NCI-H1048 (cell line): Measurements from ENCODE around the gene PROP1.
"Not testable (repeated sequence)": the region's sequence is repeated elsewhere in the genome, so short reads cannot be mapped to it uniquely, and the experiment has no call there.

Source experiments
- DNase-seq: peaks from one replicate; lab custom pipeline; 2025; lab: John Stamatoyannopoulos, UW

PROP1 gene

DNA sequence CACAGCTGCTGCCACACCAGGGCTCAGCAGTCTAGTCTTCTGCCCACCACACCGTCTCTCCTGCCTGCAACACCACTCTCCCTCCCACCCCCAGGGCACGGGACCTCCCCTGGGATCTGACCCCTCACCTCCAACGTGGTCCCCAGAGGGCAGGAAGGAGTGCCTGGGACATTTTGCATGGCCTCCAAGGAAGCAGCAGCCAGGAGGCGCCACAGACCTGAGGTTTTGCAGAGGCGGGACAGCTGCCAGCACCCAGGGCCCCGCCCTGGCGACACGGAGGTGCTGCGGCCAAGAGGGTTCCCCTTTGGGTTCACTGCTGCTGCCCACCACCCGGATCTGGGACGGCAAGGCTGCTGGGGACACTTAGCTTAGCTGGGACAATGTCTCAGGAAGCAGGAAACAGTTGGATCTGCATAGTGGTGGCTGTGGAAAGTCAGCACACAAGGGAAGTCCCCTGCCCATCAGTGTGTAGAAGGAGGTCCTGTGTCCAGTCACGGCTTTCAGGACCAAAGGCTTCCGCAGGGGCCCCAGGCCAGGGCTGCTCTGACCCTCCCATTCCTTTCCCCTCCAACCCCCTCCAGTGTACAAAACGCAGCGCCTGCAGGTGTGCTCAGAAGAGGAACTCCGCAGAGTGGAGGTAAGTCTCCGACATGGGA, 13.8 kb downstream of the PROP1 start:
- no peak for DNase-seq

DNA sequence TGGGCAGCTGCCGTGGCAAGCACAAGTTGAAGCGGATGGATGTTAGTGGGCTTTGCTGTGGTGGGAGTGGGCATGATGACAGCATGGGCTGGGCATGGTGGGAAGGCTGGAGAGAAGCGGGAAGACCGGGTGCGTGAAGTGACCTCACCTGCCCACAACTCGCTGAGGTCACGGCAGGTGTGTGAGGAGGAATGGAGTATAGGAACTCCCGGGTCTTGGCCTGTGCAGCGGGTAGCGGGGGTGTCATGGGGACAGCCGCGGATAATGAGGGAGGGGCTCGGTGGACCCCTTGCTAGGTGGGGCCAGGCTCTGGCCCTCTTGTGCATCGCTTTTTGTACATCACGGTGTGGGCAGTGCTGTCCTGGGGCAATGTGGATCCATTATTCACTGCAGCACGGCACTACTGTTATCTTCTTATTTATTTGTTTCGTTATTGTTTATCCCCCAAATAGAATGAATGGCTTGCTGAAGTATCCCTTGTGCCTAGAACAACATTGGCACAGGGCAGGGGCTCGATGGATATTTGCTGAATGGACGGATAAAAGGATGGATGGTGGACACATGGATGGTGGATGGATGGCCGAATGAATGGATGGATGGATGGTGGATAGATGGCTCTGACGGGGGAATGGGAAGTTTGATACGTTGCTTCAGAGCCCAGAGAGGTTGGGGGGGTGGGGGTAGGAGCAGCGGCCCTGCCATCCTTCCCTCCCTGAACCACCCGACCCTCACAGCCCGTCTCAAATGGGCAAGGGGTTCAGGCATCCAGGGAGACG, 14.6 kb downstream of the PROP1 start:
- DNase-seq, result no peak

DNA sequence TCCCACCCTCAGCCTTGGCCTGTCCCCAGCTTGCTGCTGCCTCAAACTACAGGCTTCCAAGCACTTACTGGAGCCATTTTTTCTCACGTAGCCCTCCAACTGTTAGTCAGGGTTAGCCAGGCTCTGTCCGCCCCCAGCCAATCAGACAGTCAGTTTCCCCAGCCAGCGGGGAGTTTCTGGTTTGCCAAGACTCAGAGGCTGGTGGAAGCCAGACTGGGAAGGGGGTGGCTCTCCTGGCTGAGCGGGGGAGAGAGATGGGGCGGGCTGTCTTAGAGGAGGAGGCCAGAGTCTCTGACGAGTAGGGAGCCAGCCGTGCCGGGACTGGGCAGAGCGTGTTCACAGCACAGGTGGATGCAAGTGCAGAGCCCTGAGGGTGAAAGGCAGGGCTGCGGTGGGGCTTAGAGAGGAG, 15.3 kb downstream of the PROP1 start:
- DNase-seq, result no peak

DNA sequence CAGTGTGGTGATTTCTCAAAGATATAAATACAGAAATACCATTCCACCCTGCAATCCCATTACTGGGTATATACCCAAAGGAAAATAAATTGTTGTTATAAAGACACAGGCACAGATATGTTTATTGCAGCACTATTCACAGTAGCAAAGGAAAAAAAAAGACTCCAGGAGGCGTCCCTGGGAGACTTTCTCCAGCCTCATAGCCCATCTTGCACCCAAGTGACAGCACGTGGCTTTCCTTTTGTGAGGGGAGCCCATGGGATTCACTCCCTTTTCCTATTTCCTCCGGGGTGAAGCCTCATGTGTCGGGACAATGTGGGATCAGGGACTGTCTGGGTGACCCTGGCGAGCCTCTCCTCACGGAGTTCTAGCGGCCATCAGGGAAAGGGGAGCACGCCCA, 18.4 kb downstream of the PROP1 start:
- DNase-seq, result not testable (repeated sequence)

DNA sequence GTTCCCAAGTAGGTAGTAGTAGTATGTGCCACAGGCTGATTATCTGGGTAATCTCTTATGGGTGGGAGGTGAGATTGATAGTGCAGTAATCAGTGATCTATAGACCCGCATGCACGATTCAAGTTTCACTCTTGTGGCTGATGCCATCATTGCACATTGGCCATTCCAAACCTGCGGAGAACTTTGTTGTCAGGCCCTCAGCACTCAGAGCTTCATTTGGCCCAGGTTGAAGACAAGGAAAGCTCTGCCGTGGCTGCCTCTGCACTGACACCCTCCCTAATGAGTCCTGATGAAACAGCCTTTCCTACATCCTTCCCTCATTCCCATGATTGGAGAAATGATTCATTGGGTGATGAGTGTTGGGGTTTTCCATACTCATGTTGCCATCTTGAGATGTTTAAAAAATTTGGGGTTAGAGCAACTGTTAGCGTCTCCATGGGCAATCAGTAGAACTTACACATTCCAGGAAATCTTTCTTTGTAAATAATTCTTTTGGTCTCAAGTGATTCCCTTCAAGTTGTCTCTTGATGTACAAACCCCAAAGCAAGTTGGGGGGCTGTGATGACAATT, 22.9 kb downstream of the PROP1 start:
- DNase-seq, result no peak

DNA sequence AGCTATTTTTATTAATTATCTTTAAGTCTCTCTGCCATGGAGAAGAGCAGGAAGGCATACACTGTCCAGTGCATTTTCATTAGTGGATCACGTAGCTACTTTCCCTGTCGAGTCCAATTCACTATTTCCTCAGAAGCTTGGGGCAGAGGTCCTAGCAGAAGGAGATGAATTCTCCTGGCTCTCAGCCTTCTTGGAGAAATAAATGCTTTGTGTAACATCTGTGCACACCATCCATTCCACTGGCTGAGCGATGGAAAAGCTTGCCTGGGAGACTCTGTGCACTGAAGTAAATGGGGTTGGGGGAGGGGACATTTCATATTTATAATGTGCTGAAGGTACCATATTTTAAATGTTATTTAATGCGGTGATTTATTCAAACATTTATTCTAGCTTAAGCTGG, 23.4 kb downstream of the PROP1 start:
- DNase-seq, result no peak

DNA sequence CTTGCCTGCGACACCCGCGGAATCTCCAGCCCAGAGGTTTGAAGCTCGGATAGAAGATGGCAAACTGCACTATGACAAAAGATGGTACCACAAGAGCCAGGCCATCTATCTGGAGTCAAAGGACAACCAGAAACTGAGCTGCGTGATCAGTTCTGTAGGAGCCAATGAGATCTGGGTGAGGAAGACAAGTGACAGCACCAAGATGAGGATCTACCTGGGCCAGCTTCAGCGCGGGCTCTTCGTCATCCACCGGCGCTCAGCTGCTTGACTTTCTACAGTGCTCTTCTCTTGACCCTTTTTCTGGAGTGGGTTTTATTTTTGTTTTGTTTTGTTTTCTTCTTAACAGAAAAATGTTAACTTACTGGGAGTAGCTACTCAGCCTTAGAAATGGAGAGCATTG, 24.0 kb downstream of the PROP1 start:
- DNase-seq, result not testable (repeated sequence)

DNA sequence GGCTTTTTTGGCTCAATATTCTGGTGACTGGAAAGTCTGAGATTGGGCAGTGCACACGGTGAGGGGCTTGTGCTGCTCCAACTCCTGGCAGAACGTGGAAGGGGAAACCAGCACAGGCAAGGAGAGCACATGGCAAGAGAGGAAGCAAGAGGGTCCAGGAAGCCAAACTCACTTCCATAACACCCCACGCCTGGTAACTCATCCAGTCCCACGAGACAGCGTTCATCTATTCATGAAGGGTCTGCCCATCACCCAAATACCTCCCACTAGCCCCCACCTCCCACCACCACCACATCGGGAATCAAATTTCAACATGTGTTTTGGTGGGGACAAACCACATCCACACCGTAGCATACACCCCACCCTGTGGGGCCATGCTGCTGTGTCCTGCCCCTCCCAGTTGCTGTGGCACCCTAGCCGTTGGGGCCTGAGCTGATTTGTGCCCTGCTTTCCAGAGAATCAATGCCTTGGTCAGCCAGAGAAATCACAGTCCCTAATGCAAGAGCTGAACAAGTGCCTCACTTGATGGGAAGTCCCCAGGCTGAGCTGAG, 27.3 kb downstream of the PROP1 start:
- DNase-seq, result no peak

DNA sequence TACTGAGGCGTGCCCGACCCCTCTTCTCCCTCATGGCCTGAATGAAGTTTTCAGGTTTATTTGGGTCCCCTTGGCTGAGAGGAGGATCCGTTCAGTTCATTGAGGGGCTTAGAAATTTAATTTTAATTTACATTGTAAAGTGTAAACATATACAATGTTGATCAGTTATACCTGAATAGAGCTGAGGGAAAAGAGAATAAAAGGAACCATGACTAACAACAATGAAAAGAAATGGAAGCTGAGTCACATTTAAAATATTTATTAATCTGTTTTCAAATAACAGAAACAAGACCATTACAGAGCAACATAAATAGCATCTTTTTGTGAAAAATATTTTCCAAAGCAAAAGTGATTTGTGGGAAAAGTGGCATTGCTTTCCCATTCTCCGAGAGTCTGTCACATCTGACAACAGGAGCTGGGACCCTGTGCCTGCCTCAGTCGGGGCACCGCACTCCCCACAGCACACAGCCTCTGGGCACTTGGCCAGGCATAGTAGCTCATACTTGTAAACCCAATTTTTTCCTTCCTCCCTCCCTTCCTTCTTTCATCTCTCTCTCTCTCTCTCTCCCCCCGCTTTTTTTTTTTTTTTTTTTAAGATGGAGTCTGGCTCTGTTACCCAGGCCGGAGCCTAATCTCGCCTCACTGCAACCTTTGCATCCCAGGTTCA, 28.7 kb downstream of the PROP1 start:
- no peak for DNase-seq

DNA sequence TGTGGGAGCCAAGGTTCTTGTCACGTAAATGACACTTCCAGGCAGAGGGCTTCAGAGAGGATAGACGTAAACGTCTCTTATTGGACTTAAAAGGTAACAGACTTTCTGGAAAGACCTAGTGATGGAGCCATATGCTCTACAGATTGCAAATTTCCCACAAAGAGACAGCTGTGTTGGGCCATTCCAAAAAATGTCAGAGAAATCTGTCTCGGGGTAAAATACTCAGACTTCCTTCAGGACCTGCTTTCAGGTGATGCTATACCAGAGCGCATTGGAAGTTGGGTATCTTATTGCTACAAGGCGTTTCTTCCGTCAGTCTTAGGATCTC, 29.2 kb downstream of the PROP1 start:
- DNase-seq, result no peak

DNA sequence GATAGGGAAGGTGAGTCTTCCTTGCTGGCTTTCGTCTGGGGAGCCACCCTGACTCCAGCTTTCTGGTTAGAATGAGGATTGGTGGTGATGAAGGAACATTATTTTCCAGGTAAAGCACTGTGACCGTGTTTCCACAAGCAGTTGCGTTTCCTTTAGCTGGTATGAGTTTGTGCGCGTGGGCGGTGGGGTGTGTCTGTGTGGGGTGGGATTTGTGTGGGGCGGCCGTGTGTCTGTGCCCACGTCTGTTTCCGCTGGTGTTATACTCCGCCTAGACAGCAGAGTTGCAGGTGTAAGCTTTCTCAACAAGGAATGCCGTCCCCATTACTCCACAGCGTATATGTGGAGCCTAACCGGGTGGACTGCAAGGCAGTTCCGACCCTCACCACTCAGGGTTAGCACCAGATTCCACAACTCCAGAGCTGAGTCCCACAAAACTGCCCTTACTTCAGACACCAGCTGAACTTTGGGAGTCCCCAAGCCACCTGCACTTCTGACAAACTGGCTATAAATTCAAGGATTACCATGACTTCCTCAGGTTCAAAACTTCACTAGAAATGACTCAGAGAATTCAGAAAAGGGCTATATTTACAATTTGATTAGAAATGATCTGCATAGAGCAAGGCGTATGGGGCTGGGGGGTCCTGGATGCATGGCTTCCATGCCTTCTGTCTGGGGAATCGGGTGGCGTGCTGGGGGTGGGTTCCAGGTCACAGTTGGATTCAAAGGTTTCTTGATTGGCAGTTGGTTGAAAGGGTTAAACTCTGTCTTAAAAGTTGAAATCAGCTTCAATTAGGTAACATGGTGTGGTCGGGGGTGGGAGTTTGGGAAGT, 29.8 kb downstream of the PROP1 start:
- DNase-seq, result no peak

DNA sequence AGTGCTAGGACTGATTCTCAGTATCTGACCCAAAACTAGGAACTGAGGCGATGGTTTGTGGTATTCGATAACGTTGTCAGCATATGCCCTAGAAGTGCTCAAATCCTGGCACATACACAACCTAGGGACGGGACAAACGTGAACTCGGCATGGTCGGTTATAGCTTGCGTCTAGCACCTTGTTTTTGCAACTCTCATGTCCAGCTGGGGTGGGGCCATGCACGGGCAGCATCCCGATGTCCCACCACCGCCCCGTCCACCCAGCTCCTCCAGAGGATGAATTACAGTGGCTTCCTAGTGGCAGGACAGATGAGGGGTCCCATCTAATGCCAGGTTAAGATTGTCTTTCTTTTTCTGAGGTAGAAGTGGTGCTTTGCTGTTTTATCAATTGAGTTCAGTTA, 31.6 kb downstream of the PROP1 start:
- no peak for DNase-seq

DNA sequence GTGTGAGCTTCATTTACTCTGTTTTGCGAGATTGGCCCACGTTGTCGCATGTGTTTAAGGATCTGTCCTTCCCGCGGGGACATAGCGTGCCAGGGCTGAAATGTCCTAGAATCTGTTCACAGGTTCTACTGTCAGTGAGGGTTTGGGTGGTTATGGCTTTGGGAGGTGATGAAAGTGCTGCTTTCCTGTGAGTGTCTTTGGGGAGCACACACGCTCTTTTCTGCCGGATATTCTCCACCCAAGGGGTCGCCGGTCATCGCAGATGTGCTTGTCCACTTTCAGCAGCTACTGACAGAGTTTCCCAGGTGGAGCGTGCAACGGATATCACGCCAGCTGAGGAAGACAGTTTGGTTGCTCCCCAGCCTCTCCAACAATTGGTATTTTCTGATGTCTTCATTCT, 32.1 kb downstream of the PROP1 start:
- DNase-seq, result no peak

DNA sequence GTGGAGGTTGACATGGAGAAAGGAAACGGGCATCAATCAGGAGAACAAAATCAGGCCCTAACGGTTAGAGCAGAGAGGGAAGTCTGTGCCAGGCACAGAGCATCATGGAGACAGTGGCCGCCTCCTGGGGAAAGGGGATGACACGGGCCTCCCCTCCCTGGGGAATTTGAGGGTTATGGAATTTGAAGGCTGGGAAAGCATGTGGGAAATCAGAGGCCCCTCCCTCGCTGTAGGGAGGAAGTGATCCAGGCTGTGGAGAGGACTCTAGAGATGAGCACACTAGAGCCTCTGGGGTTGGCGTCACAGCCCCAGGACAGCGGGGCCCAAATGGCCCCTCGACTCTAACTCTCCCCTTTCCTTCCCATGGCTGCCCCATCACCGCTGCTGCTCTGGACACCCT, 36.7 kb downstream of the PROP1 start:
- no peak for DNase-seq

DNA sequence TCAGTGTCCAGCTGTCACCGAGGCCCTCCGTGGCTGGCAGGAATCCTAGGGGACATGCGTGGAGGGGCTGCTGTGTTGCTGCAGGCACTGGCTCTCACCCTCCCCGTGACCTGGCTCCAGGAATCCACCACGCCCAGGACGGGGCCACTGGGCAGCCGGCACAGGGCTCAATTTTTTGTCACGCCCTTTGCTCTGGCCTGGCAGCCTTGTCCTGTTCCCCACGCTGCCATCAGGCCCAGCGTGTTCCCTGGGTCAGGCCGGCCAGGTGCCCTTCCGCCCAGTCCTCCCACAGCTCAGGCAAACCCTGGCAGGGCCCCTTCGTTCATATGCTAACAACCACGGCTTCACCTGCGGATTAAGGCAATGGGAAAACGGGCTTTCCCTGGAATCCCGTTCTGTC, 37.3 kb downstream of the PROP1 start:
- no peak for DNase-seq

DNA sequence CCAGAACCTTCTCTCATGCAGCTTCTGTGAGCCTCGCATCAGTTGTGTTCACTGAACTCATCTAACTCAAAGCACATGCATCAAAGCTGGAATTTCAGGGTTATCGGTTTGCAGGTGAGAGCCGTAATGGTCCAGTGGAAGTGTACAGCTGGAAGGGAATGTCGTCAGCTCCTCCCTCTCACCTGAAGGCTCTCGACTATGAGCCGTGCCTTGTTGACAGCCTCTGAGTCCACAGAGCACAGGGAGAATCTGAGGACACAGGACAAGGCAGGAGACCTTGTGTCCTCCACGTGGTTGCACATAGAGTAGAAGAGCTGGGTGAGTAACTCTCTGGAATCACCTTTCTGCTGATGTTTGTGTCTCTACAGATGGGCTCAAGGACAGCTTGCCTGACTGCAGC, 38.8 kb downstream of the PROP1 start:
- no peak for DNase-seq

DNA sequence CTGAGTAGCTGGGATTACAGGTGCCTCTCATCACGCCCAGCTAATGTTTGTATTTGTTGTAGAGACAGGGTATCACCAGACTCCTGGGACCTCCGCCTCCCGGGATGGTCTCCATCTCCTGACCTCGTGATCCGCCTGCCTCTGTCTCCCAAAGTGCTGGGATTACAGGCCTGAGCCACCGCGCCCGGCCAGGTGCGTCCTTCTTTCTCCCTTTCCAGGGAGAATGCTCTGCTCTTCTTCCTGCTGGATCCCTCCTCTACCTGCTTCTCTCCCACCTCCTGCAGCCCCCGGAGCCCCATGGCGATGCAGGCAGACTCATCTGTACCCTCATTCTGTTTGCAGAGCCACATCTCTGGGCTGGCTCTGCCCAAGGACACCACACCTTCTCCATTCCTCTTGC, 42.9 kb downstream of the PROP1 start:
- DNase-seq, result not testable (repeated sequence)

DNA sequence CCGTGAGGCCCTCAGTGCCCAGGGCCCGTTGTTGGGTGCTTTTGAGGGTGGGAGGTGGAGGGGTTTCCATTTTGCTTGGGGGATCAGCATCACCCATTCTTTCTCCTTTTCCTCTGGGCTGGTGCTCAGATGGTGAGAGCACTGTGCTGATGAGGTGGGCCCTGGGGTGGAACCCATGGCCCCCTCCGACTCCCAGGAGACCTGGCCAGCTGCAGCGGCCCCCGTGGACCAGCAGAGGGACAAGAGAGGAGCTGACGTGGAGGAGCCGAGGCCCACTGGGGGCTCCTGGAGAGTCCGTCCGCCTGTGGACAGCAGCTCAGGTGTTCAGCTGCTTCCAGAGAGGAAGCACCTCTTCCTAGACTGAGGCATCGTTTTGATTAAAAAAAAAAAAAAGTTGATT, 46.4 kb downstream of the PROP1 start:
- DNase-seq, result not testable (repeated sequence)

DNA sequence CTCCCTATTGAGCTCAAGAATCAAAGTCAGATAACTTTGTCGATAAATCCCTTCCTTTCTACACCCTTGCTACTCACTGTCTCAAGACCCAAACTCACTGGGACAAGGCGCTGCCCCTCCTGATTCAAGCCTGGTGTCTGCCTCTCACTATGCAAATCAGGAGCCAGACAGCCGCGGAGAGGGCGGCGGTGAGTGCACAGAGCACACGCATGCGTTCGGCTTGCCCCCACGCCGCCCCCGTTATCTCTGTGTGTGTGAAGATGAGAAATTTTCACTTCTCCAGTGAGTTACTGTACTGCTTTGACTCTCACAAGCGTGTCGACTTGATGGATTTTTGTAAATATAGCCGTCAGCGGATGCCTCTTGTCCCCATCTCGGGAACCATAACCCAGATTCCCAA, 47.0 kb downstream of the PROP1 start:
- not testable (repeated sequence) for DNase-seq

DNA sequence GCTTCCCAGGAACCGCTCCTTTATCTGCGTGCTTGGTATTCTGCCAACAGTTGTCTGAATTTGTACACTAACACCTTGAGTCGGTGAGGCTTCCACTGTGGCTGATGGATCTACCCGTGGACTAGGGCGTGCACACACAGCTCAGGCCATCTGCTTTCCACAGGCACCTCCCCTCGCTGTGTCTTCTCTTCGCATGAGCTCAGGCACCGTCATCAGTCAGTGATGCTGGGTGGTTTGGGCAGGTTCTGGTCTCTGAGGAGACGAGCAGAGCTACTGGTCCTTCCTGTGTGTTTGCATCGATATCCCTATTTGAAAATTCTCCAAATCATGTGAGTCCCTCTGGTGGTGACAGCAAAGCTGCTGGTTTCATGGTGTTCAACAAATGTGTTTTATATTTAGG, 48.1 kb downstream of the PROP1 start:
- not testable (repeated sequence) for DNase-seq

DNA sequence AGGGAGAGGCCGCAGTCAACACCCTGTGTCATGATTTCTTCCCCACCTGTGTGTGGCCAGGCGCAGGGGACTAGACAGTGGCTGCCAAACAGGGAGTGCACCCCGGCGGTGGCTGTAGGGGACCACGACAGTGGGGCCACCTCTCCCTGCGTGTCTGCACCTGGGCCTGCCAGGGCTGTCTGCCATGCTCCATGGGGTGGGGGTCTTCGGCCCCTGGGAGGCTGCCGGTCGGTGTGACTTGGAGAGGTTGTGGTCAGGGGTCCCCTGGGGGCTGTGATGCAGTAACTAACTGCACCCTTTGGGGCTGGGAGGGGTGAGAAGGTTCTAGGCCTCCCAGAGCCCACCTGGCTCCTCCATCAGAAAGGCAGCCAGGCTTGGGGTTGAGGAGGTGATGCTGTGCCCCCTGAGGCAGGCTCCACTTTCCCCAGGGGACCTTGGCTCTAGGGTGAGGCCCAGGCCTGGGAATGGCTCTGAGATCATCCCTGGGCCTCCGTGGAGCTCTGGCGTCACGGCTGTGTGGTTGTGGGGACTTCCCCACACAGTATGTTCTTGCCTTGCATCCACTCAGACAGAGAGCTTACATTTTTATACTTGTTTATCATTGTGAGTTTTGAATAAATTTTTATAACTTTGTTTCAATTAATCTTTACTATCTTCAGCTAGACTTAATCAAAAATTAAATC, 50.3 kb downstream of the PROP1 start:
- not testable (repeated sequence) for DNase-seq
